Stimulated activated CD8-positive, alpha-beta memory T cell treated with anti-CD3 and anti-CD28 coated beads, Interleukin-2, amount 100 ng/mL, for 1 hour (primary cell): ENCODE results near the gene PLCB4.

Experiments used
- DNase-seq, 2 donors: peaks; one replicate each; pipeline ENCODE4 v3.0.0-alpha.2; 2020; ENCODE audit warnings: low read depth in 2 of 2

Gene PLCB4

DNA sequence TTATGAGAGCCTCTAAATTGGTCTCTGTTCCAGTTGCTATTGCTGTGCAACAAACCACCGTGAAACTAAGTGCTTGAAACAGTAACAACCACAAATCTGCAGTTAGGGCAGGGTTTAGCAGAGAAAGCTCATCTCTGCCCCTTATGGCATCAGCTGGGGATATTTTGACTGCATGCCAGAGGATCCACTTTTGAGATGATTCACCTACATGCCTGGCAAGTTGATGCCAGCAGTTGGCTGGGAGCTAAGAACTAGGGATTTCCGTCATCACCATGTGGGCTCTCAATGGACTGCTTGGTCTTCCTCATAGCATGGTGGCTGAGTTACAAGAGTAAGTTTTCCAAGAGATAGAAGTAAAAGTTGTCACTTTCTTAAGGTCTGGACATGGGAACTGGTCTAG, 35.1 kb downstream of the PLCB4 start:
- DNase-seq, result no peak

DNA sequence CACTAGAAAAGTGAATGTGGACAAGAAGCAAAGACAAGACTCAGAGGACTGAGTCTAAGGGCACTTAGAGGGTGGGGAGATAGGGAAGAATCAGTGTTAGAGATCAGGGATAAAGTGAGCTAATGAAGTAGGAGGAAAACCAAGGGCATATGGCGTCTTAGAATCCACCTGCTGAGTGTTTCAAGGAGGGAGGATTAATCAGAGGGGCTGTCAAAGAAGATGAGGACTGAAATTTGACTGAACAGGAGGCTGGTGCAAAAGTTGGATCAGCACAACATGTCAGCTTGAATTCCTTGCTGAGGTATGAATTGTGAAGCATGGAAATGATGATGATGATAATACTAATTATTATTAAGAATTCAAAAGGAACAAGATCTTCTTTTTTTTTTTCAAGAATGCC, 39.4 kb downstream of the PLCB4 start:
- no peak for DNase-seq

DNA sequence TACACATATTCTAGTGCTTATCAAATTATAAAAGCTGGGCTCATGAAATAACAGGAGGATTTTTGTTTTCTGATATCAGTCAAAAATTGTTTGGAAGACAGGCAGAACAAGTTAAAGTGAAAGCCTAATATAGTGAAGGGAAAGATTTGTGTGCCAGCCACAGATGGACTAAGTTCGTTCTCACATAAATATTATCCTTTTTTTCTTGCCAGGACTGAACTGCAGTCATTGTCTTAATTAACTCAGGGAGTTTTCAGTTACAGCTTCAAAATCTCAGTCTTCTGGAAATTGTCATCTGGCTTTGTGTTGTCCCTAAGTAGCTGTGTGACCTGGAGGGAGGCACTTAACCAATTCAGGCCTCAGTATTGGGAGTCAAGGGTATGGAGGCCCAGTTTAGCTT, 40.7 kb downstream of the PLCB4 start:
- DNase-seq, result no peak

DNA sequence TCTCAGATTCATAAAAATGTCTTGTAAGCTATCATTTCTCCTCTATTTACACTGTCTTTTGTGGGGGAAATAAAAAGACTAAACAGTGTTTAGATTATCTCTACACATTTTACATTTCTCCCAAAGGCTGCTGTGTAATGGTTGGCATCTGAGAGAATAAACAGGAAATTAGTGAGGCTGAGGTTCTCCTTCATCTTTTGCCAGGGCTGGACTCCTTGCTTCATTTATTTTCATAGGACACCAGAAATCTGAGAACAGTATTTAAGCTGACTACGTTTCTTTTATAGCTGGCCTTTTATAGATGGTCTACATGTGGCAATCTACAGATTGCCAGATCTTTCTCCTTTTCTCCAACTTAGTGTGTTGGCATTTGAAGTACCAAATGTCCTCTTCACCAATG, 41.5 kb downstream of the PLCB4 start:
- DNase-seq, result no peak

DNA sequence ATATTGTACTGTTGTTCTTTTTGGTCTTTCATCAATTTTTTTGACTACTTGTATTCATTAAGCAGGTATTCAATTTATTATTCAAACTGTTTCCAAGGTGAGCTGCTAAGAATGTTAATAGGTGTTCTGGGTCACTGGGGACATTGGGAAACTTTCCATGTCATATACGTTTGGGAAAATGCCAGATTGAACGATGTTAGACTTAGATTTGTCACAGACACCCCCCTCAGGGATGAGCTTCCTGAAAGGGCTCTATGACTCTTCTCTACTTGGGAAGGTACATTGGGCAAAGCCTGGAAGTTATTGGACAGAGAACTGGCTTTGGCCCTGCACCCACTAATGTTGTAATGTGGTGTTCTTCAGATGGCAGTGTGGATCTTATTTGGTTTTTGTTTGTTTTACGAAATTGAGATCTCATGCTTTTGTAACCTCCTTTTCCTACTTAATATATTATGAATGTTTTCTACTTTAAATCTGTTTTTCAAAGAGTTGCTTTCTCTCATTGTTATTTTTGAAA, 42.1 kb downstream of the PLCB4 start:
- no peak for DNase-seq

DNA sequence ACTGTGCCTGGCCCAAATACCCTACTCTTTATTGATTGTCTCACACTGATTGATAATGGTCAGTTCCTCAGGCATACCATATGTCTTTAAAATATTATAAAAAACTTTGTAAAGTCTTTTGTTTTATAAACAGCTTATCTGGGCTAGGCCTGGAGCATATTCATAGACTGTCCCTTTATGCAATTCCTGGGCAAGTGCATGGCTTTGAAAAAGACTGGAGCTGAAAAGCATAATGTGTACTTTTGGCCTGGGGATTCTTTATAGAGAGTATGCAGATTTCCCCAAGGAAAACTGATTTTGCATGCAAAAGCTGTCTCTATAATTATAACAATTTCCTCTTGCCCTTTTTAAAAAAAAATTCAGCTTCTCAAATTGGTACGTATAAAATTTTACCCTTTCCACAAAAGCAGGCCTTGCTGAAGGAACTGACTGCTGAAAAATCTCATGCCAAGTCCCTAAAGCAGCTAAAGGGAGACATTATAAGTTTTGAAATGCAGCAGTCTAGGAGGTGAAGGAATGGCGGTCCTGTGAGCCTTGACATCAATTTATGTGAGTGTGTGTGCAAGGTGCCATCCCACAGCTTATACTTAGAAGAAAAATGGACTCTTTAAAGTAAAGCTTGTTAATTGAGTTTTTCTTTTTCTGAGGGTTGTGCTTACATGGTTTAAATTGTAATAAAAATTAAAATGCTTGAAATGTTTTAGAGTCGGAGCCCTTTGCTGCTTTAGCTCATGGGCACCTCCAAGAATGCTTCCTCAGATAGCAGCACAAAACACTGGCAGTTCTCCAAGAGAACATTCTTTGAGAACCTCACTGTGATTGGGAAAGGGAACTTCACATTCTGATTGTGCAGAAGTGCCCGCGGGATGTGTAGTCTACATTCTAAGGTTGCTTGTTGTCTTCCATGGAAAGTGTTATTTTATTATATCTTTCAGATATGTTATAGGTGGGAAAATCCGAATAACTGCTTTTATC, 43.9 kb downstream of the PLCB4 start:
- DNase-seq, result no peak

DNA sequence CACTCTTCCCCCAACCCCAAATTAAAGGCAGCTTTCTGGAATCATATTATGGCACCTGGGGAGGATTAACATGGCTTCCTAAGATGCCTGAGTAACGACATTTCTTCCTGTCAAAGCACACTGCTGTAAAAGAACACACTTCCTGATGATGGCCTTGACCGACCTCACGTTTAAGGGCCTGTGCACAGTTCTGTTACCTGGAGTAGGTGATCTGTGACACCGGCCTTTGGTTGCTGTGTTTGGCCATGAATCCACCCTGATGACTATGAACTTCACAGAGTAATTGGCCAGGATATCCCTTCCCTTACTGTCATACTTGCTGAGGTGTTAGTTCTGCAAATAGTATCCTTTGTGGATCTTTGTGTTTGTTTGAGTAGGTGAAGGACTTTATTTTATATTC, 45.8 kb downstream of the PLCB4 start:
- DNase-seq, result no peak

DNA sequence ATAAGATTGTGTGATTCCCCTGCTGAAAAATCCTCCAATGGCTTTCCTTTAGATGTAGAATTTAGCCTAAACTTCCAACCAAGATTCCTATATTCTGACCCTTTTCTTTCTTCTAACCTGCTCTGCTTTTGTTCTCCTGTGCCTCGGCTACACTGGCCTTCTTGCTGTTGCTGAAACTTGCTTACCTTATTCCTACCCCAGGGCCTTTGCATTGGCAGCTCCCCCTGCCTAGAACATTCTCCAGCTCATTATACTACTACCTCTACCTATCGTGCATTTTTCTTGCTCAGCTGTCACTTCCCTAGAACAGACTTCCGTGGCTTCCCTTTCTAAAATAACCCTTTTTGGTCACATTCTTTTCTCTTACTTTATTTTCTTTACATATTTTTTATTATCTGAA, 48.7 kb downstream of the PLCB4 start:
- DNase-seq, result no peak

DNA sequence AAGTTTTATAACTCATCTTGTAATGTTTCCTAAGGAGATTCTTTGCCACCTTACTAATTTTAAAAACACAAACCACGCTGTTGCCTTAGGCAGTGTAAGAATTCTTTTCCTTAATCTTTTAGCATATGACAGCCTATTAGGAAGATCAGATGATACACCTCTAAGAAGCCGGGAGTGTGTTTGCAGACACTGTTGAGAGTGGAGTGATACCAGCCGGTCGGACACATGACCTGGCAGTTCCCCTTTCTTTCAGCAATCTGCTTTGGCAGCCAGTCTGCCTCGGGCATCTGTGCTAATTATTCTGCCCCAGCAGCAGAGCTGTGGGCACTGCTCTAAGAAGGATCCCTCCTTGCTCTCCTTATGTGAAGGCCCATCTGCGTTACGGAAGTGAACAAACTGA, 50.9 kb downstream of the PLCB4 start:
- DNase-seq, result no peak

DNA sequence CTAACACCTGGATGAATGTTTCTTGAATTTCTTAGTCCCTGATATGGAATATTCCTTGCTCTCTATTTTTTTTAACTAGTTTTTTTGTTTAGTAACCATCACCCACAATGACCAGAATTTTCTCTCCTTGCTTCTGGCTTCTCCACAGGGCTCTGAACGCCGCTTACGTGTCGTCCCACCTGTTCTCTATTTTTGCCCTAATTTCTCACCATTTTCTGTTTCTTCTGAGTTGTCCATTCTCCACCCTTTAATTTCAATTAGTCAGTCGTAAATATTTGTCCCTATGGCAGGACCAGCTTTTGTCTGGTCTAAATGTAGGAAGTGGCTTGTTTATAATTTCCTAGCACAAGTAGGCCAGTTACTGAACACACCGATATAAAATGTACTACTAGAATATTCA, 52.3 kb downstream of the PLCB4 start:
- DNase-seq, result no peak

DNA sequence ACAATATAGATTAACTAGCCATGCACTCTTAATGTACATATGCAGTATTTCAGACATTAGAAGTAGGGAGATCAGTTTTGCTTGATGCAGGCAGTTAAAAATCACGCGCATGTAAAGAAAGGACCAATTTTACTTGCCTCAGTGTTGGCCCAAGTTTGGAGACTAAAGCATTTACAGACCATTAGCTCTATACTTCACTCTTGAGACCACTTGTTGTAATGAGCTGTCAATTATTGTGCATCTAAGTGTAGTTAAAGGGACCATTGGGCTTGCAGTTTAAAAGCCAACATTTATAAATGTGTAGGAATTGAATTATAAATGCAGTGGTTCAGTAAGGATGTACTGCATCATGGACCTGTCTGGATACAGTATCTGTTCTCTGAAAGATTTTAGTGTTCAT, 53.7 kb downstream of the PLCB4 start:
- DNase-seq, result no peak

DNA sequence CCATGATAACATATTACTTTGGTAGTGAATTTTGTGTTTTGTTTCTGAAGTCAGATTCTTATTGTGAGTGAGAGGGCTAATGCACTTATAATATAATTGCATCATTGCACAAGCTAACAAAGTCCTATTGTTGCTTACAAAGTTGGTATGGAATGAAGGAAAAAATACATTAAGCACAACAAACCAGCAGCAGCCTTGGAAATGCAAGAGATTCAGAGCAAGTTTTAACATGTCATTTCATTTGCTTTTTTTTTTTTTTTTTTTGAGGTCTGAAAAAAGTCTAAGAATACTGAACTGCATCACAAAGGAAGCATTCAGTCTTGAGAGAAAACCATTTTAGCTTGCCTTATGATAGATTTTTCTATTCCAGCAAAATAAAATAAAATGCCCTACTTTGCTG, 57.6 kb downstream of the PLCB4 start:
- no peak for DNase-seq

DNA sequence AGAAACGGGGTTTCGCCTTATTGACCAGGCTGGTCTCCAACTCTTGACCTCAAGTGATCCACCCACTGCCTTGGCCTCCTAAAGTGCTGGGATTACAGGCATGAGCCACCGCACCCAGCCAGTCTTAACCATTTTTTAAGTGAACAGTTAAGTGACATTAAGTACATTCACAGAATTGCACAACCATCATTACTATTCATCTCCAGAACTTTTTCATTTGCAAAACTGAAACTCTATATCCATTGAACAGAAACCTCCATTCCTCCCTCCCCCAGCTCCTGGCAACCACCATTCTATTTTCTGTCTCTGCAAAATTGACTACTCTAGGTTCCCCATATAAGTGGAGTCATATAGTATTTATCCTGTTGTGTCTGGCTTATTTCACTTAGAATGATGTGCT, 59.7 kb downstream of the PLCB4 start:
- no peak for DNase-seq

DNA sequence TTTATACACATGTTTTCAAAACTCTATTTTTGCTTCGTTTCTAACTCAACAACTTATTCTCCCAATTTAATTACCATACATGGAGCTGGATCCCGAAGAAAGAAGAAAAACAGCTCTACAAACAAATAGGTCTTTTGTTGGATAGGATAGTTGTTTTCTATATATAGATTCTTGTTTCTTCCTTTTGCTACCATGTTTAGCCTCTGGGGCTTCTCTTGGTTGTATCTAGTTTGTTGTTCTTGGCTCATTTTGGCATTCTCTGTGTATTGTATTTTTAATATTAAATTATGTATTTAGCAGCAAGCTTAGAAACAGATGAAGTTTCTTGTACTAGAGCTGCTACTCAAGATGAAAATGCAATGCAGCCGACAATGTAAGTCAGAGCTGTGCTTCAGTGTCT, 60.9 kb downstream of the PLCB4 start:
- no peak for DNase-seq

DNA sequence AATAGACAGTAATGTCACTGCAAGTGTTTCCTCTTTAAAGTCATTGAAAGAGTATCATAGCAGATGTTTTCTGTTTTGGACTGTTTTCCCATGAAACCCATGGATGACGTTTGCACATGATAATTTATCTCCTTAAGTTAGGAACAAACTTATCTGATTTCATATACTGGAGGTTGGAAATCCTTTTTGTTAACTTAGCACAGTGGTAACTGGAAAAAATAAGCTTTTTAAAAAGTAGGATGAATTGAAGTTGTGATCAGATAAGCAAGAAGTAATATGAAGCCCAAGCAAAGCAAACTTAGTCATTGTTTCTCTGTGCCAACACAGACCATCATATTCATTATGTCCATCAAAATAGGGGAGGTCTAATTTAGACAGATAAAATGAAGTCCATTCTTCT, 61.6 kb downstream of the PLCB4 start:
- no peak for DNase-seq

DNA sequence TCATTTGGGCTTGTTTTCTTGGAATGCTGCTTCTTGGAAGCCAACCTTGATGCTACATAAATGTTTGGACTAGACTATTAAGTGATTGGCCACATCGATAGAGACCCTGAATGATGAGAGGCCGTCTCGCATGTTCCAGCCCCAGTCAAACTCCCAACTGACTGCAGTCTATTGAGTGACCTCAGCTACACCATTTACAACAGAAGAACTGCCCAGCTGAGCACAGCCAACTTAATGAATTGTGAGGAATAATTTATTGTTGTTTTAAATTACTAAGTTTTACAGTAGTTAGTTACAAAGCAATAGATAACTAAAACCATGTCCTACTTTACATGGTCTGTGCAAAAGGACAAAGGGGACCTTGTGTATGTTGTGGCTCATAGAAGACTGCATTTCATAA, 63.0 kb downstream of the PLCB4 start:
- DNase-seq, result no peak

DNA sequence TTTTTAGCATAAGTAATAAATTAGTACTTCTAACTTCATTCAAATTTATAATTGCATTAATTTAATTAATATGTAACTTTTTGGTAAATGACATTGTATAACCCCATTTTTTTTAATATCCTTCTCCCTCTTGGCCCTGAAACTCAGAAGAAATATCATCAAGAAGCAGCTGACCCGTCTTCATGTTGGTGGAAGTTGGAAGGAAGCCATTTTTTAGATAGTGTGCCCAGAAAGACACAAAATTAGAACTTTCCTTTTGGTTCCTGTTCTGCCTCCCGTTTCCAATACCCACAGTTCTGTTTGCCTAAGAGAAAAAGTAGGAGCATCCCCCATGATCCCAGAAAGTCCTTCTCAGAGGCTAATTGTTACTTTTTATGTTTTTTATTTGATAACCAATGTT, 65.5 kb downstream of the PLCB4 start:
- no peak for DNase-seq

DNA sequence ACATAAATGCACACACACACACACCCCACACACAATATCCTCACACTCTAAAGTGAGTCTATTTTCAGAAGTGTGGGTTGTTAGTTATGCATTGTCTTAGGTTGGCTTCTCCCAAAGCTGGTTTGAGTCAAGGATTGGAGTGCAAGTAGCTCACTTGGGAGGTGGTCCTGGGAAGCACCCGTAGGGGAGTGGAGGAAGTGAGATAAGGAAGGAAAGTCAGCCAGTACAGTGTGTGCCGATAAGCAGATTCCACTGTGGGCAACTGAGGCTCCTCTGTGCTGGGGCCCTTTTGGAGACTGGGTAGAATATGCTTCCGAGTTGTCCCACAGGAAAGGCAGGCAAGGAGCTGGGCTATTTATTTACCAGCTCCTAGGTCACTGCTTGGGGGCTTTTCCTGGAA, 67.2 kb downstream of the PLCB4 start:
- no peak for DNase-seq

DNA sequence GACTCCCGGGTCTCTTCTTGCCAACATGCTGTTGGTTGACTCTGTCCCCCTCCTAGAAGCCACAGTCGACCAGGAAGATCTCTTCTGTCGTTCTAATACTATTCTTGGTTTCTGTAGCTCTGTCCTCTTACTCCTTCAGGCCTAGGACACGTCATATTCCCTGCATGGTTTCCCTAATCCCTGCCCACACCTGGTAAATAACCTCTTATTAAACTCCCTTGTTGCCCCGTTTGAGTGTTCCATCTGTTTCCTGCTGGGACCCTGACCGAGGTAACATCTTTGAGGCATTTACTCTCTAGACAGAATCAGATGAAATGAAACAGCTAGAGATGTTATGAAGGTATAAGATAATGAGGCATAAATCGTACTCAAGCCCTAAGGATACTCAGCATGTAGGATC, 68.1 kb downstream of the PLCB4 start:
- DNase-seq, result no peak

DNA sequence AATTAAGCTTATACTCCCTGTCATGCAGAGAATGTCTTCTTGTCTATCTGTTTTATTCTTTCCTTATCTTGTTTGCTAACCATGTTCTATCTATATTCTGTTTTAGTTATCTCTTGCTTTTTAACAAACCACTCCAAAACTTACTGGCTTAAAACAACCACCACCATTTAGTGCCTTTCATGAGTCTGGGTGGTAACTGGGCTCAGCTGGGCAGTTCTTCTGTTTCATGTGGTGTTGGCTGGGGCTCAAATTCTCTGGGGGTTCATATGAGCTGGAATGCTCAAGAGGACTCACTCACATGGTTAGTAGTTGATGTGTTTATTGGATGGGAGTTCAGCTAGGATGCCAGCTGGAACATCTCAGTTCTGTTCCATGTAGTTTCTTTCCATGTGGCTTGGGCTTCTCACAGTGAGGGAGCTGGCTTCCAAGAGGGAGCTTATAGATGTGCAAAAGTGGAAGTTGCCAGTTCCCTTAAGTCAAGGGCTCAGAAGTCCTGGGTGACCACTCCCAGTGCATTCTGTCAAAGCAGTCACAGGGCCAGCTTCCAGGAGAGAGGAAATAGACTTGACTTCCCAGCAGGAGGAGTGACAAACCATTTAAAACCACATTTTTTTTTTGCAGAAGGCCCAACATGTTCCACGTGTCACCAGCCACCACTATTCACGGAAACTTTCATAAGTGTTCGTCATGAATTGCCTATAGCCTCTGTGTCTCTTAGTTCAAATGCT, 70.4 kb downstream of the PLCB4 start:
- DNase-seq, result no peak

DNA sequence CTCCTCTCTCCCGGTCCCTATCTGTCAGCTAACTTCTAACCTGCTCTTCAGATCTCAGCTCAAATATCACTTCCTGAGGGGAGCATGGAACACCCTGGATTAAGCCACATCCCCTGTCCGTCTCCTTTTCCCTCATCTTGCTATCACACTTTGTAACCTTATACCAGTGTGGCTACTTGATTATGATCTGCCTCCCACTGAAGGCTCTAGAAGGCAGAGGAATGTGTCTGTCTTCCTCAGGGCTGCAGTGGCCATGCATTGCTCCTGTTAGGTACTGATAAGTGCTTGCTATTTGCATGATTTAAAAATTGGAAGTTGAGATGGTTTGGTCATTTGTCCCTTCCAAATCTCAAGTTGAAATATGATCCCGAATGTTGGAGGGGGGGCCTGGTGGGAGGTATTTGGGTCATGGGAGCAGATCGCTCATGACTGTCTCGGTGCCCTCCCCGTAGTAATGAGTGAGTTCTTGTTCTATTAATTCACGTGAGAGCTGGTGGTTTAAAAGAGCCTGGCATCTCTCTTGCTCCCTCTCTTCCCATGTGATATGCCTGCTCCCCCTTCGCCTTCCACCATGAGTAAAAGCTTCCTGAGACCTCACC, 71.4 kb downstream of the PLCB4 start:
- DNase-seq, result no peak

DNA sequence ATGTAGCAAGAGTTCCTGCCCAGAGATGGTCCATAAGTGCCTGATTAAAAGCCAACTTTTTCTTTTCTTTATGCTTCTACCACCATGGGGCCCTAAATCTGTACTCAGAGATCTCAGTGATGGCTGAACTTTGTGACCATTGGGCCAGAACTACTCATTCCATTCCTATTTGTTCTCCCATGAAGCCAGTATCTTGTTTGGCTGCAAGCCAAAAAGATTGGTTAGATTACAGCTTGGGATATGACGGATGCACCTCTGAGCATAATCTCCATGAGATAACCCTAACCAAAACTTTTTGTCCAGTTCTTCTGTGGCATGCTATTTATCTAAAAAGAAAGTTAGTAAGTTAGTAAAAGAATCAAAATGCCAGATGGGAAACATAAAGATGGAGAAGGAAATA, 72.2 kb downstream of the PLCB4 start:
- DNase-seq, result no peak

DNA sequence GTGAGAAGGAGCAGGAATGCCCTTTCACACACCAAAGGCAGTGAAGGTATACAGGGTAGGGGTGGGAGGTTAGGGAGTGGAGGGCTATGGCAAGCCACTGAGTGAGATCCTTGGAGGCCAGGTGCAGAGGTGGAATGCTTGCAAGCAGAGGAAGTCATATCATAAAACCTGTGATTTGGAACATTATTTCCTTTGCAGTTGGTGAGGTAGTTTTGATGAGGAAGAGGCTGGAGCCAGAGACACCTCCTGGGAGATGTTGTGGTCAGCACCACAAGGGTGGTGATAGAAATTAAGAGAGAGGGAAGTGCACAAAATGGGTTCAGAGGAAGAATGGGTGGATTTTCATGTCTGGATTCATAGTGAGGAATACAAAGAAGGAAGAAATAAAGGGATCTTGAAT, 73.0 kb downstream of the PLCB4 start:
- no peak for DNase-seq
